A549 treated with Mapracorat at 1 μM for 4 hours (cell line): ENCODE measurements around the gene ZDHHC15. TPM values are rescaled to one million over a fixed set of nuclear protein-coding genes. Genes with fewer than 3 reads are reported as not detected.

Experiments used
- total RNA-seq: library from RNA; stranded (reverse); fragments of 200-300 nt; extraction: Qiagen RNA extraction; gene quantifications from 5 replicates; pipeline ENCODE4 v1.2.3, GENCODE V29; 2022

The ZDHHC15 gene, protein sequence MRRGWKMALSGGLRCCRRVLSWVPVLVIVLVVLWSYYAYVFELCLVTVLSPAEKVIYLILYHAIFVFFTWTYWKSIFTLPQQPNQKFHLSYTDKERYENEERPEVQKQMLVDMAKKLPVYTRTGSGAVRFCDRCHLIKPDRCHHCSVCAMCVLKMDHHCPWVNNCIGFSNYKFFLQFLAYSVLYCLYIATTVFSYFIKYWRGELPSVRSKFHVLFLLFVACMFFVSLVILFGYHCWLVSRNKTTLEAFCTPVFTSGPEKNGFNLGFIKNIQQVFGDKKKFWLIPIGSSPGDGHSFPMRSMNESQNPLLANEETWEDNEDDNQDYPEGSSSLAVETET
- total RNA-seq, result not detected in 5 replicates

DNA sequence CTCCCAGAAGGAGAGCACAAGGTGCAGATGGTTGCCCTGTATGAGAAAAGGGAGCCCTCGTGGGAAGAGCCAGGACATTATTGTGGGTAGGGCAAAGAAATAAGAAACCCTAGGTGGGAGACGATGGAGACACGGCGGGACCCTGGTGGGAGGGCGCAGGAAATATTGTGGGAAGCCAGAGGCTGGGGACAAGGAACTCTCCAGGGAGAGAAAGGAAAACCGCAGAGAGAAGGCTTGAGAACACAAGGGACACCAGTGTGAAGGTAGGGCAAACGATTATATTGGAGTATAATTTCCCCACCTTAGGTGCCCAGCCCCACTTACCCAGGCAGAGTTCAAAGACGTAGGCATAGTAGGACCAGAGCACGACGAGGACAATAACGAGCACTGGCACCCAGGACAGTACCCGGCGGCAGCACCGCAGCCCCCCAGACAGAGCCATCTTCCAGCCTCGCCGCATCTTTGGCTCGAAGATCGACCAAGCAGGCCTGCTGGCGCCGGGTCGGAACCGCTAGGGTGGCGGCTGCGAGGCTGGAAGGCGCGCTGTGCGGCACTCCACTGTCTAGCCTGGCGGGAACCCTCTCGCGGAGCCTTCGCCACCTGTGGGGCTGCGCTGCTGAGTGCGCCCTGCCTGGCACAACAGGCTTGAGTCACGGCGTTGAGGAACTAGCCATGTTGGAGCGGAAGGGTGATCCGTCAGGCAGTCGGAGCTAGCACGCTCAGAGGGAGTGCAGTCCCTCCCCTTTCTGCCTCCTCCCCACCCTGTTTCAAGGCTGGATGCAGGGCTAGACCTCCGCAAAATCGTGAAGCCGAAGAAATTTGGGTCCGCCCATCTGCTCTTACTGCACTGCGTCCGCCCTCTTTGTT lies at the start of gene ZDHHC15:
Gene ZDHHC15 (minus strand): TSS at position 473 of the 867 bp plus-strand sequence. CDS start 13 bp downstream, at position 460.

Other genes with a start within 250 kb of the ZDHHC15 start
- 6.6 to 10.0 TPM (median 9.2 TPM) in 5 replicates for gene UPRT, start 249.0 kb downstream of the ZDHHC15 start, total RNA-seq